ENCODE data around the gene PCDHA5.
A peak's percentile ranks its signal among the peaks of the same experiment; 100 is the strongest.

DNA sequence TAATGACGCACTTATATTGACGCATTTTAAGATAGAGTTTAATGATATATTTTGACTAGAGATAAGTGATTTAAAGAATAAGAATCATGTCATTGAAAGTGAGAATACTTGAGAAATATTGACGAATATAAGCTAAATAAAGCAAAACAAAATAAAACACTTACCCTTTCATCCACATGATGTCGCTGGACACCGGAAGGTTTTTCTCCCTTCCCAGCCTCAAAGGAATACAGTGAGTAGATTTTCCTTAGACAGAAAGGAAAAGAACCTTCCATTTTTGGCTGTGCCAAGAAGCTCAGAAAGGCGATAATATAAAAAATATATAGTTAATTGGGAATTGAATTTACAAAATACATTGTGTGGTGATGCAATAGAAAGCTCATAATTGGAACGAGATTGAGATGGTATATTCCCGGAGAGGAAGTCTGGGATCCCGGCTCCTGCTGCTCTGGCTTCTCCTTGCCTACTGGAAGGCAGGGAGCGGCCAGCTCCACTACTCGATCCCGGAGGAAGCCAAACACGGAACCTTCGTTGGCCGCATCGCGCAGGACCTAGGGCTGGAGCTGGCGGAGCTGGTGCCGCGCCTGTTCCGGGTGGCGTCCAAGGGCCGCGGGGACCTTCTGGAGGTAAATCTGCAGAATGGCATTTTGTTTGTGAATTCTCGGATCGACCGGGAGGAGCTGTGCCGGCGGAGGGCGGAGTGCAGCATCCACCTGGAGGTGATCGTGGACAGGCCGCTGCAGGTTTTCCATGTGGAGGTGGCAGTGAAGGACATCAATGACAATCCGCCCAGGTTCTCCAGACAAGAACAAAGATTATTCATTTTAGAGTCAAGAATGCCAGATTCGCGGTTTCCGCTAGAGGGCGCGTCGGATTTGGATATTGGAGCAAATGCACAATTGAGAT, at the start of gene PCDHA5:
- TF ChIP-seq, protein P1, sequence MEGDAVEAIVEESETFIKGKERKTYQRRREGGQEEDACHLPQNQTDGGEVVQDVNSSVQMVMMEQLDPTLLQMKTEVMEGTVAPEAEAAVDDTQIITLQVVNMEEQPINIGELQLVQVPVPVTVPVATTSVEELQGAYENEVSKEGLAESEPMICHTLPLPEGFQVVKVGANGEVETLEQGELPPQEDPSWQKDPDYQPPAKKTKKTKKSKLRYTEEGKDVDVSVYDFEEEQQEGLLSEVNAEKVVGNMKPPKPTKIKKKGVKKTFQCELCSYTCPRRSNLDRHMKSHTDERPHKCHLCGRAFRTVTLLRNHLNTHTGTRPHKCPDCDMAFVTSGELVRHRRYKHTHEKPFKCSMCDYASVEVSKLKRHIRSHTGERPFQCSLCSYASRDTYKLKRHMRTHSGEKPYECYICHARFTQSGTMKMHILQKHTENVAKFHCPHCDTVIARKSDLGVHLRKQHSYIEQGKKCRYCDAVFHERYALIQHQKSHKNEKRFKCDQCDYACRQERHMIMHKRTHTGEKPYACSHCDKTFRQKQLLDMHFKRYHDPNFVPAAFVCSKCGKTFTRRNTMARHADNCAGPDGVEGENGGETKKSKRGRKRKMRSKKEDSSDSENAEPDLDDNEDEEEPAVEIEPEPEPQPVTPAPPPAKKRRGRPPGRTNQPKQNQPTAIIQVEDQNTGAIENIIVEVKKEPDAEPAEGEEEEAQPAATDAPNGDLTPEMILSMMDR (conservative IDR thresholded peaks at IDR 0.05; ENCODE audit: low read length): peak; percentile 93
- TF ChIP-seq EZH2phosphoT487 (IDR thresholded peaks at IDR 0.05; ENCODE audit: borderline replicate concordance, low read depth, low read length): no peak

All from OCI-LY7 (cell line).